ENCODE measurements around the gene HTR3D.
"Not testable (repeated sequence)": the region's sequence is repeated elsewhere in the genome, so short reads cannot be mapped to it uniquely, and the experiment has no call there.

HTR3D gene

GRCh38 chr3:184003187-184003967 lies 28.2 kb upstream of the HTR3D start:
- Histone ChIP-seq H3K9me3 (ENCODE audit: control insufficient read depth in 5 of 5, low read length in 5 of 5) (no peaks in the 10 kb centered on the region), H3K4me3 (ENCODE audit: low read depth in 1 of 5, low read length in 5 of 5) (no peak overlapping the region), H3K4me1 (ENCODE audit: control insufficient read depth in 5 of 5, insufficient read depth in 5 of 5, low read length in 5 of 5) (peaks cover 4 to 32% (median 25%) of the 10 kb centered on the region in 5 donors), H3K27ac (ENCODE audit: low read depth, low read length) (no peak overlapping the region), H3K27me3 (ENCODE audit: control insufficient read depth in 5 of 5, insufficient read depth in 4 of 5, low read length in 5 of 5) (no peaks in the 10 kb centered on the region), H3K9ac (ENCODE audit: low read length in 5 of 5) (peak overlapping the region in 1 of 5 donors; percentile 35), H3K36me3 (ENCODE audit: control insufficient read depth in 5 of 5, insufficient read depth in 5 of 5, low read length in 5 of 5) (no peaks in the 10 kb centered on the region)

GRCh38 chr3:184004476-184004875 lies 27.1 kb upstream of the HTR3D start:
- Histone ChIP-seq H3K27me3 (ENCODE audit: control insufficient read depth in 5 of 5, insufficient read depth in 4 of 5, low read length in 5 of 5) (no peaks in the 10 kb centered on the region), H3K27ac (ENCODE audit: low read depth, low read length) (no peak overlapping the region), H3K9me3 (ENCODE audit: control insufficient read depth in 5 of 5, low read length in 5 of 5) (no peaks in the 10 kb centered on the region), H3K36me3 (ENCODE audit: control insufficient read depth in 5 of 5, insufficient read depth in 5 of 5, low read length in 5 of 5) (peaks cover 0 to 5% (median 4%) of the 10 kb centered on the region in 5 donors), H3K4me1 (ENCODE audit: control insufficient read depth in 5 of 5, insufficient read depth in 5 of 5, low read length in 5 of 5) (peaks cover 4 to 32% (median 25%) of the 10 kb centered on the region in 5 donors), H3K4me3 (ENCODE audit: low read depth in 1 of 5, low read length in 5 of 5) (no peak overlapping the region), H3K9ac (ENCODE audit: low read length in 5 of 5) (peak overlapping the region in 1 of 5 donors; percentile 35)

DNA sequence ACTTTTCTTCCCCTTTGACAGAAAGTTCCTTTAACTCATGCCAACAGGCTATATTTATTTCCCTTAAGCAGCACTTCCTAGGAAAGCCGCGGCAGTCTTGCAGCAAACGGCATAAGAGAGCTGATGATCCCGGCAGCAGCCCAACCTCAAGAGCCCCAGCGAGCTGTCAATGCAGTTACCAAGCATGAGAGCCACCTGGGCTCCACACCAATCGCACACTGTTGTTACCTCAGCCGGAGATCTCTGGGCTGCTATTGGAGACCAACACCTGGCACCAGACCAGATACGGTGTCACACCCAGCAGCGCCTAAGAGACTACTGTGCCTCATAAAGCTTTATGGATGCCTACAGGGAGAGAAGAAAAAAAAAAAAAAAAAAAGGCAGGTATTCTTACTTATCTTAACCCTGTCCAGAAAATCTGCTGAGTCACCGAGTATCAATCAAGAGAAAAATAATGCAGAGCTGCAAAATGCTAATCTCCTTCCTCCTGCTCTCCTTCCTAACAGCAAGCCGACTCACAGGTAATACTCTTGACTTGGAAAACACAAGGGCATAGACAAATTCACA lies 25.5 kb upstream of the HTR3D start:
- Histone ChIP-seq H3K4me3 (ENCODE audit: low read depth in 1 of 5, low read length in 5 of 5) (peak overlapping the region; percentile 30 to 64 (median 57)), H3K36me3 (ENCODE audit: control insufficient read depth in 5 of 5, insufficient read depth in 5 of 5, low read length in 5 of 5) (peaks cover 0 to 8% (median 4%) of the 10 kb centered on the region in 5 donors), H3K4me1 (ENCODE audit: control insufficient read depth in 5 of 5, insufficient read depth in 5 of 5, low read length in 5 of 5) (peaks cover 4 to 32% (median 25%) of the 10 kb centered on the region in 5 donors), H3K27ac (ENCODE audit: low read depth, low read length) (no peak overlapping the region), H3K9ac (ENCODE audit: low read length in 5 of 5) (peak overlapping the region in 1 of 5 donors; percentile 45), H3K9me3 (ENCODE audit: control insufficient read depth in 5 of 5, low read length in 5 of 5) (no peaks in the 10 kb centered on the region), H3K27me3 (ENCODE audit: control insufficient read depth in 5 of 5, insufficient read depth in 4 of 5, low read length in 5 of 5) (no peaks in the 10 kb centered on the region)

- H3K27ac ChIP-seq (ENCODE audit: low read depth, low read length); H3K4me3 ChIP-seq (ENCODE audit: low read depth in 1 of 5, low read length in 5 of 5); H3K27me3 ChIP-seq (ENCODE audit: control insufficient read depth in 5 of 5, insufficient read depth in 4 of 5, low read length in 5 of 5); H3K9ac ChIP-seq (ENCODE audit: low read length in 5 of 5); H3K9me3 ChIP-seq (ENCODE audit: control insufficient read depth in 5 of 5, low read length in 5 of 5): not testable (repeated sequence)
- Histone ChIP-seq H3K36me3 (ENCODE audit: control insufficient read depth in 5 of 5, insufficient read depth in 5 of 5, low read length in 5 of 5) (peaks cover 0 to 17% (median 7%) of the 10 kb centered on the region in 5 donors), H3K4me1 (ENCODE audit: control insufficient read depth in 5 of 5, insufficient read depth in 5 of 5, low read length in 5 of 5) (peaks cover 4 to 26% (median 24%) of the 10 kb centered on the region in 5 donors)
These were observed 24.3 kb upstream of the HTR3D start for GRCh38 chr3:184007143-184007813.

DNA sequence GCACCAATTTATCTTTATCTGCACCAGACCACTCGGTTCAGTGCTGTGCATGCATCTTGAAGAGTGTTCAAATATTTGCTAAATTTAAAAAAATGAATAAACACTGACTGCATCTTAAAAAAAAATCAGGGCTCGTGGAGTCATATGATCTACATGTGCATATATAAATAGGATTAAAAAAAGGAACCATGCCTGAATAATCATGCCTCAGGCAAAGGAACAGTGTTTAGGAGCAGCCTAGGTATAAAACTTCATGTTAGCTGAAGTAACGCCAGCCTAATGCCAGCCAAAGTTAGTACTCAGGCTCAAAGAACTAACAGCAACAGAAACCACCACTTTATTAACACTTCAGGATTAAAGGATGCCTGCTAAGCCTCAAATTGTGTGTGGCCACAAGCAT lies 23.4 kb upstream of the HTR3D start:
- no peak overlapping the region for H3K27ac ChIP-seq (ENCODE audit: low read depth, low read length)
- H3K9me3 ChIP-seq (ENCODE audit: control insufficient read depth in 5 of 5, low read length in 5 of 5), result no peaks in the 10 kb centered on the region
- no peaks in the 10 kb centered on the region for H3K27me3 ChIP-seq (ENCODE audit: control insufficient read depth in 5 of 5, insufficient read depth in 4 of 5, low read length in 5 of 5)
- H3K4me3 ChIP-seq (ENCODE audit: low read depth in 1 of 5, low read length in 5 of 5), result no peak overlapping the region
- H3K4me1 ChIP-seq (ENCODE audit: control insufficient read depth in 5 of 5, insufficient read depth in 5 of 5, low read length in 5 of 5), result peaks cover 4 to 26% (median 24%) of the 10 kb centered on the region in 5 donors
- H3K36me3 ChIP-seq (ENCODE audit: control insufficient read depth in 5 of 5, insufficient read depth in 5 of 5, low read length in 5 of 5), result peaks cover 0 to 22% (median 13%) of the 10 kb centered on the region in 5 donors
- H3K9ac ChIP-seq (ENCODE audit: low read length in 5 of 5), result no peak overlapping the region

DNA sequence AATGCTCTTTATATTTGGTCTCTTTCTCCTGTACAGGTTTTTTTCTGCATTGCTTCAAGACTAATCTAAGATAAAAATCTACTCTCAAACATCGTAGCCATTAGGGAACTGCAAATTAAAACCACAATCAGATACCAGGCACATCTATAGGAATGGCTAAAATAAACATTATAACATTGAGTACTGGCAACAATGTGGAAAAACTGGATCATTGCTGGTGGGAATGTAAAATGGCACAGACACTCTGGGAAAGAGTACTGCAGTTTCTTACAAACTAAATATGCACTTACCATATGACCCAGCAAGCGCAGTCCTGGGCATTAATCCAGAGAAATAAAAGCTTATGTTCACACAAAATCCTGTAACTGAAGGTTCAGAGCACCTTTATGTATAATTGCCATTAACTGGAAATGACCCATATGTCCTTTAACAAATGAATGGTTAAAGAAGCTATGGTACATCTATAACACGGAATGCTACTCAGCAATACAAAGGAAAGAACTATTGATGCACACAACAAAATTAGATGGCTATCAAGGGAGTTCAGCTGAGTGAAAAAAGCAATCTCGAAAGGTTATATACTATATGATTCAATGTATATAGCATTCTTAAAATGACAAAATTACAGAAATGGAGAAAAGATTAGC lies 20.2 kb upstream of the HTR3D start:
- H3K9ac ChIP-seq (ENCODE audit: low read length in 5 of 5), result no peak overlapping the region
- no peaks in the 10 kb centered on the region for H3K27me3 ChIP-seq (ENCODE audit: control insufficient read depth in 5 of 5, insufficient read depth in 4 of 5, low read length in 5 of 5)
- peaks cover 3 to 25% (median 17%) of the 10 kb centered on the region in 5 donors for H3K36me3 ChIP-seq (ENCODE audit: control insufficient read depth in 5 of 5, insufficient read depth in 5 of 5, low read length in 5 of 5)
- H3K9me3 ChIP-seq (ENCODE audit: control insufficient read depth in 5 of 5, low read length in 5 of 5), result no peaks in the 10 kb centered on the region
- peaks cover 0 to 12% (median 7%) of the 10 kb centered on the region in 5 donors for H3K4me1 ChIP-seq (ENCODE audit: control insufficient read depth in 5 of 5, insufficient read depth in 5 of 5, low read length in 5 of 5)
- no peak overlapping the region for H3K4me3 ChIP-seq (ENCODE audit: low read depth in 1 of 5, low read length in 5 of 5)
- H3K27ac ChIP-seq (ENCODE audit: low read depth, low read length), result no peak overlapping the region

DNA sequence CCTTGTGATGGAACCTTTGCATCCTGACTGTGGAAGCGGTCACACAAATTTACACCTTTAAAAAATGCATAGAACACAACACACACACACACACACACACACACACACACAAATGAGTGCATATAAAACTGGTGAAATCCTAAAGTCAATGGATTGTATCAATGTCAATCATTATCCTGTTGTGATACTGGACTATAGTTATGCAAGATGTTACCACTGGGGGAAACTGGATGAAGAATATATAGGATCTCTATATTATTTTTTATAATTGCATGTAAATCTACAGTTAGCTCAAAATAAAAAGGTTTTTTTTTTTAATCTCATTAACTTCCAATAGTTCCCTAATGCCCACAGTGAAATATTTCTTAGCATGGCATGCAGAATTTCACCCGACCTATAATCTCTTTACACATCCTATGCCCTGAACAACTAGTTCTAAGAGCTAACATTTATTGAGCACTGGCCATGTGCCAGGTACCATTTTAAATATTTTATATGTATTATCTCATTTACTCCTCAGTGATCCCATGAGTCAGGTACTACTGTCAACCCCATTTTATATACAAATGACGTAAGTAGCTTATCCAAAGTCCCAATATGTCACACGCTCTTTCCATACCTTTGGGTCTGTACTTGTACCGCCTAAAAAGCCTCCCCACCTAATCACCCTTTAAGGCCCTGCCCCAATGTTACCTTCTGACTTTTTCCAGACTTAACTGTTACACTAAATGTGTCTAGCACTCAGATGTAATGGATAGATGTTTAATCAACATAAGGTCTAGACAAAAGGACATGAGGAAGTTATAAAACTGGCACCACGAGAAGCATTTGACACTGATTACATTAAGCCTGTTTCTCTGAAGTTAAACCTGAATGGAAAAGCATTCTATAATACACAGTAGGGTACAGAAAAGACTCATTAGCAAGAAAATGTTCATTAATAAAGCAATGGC lies 19.3 kb upstream of the HTR3D start:
- Histone ChIP-seq H3K27ac (ENCODE audit: low read depth, low read length) (no peak overlapping the region), H3K27me3 (ENCODE audit: control insufficient read depth in 5 of 5, insufficient read depth in 4 of 5, low read length in 5 of 5) (no peaks in the 10 kb centered on the region), H3K4me3 (ENCODE audit: low read depth in 1 of 5, low read length in 5 of 5) (no peak overlapping the region), H3K4me1 (ENCODE audit: control insufficient read depth in 5 of 5, insufficient read depth in 5 of 5, low read length in 5 of 5) (peaks cover 5 to 19% (median 12%) of the 10 kb centered on the region in 5 donors), H3K36me3 (ENCODE audit: control insufficient read depth in 5 of 5, insufficient read depth in 5 of 5, low read length in 5 of 5) (peaks cover 3 to 25% (median 17%) of the 10 kb centered on the region in 5 donors), H3K9ac (ENCODE audit: low read length in 5 of 5) (no peak overlapping the region), H3K9me3 (ENCODE audit: control insufficient read depth in 5 of 5, low read length in 5 of 5) (no peaks in the 10 kb centered on the region)

DNA sequence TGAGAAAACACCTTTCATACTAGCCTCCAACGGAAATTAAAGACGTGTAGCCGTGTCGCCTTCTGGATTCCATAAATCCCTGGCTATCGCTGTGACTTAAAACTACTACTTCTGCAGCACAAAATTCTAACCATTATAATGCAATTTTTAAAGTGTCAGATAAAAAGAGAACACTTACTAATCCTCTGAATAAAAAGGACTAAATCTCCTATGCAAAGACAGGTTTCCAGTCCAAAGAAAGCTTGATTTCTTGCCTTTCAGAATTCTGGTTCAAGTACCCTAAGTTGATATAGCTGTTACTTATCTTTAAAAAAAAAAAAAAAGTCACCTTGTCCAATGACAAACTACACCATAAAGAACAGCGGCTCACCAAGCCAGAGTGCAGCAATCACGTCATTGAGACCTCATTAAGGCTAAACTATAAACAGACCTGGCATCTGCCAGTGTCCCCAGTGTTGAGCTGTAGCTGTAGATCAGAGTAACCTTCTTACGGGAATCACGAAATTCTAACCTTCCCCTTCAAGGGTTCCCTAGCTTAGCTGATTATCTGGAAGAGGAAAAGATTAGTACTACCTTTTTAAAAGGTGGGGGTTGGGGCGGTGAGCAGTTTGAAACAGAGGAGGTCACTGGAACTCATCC lies 16.0 kb upstream of the HTR3D start:
- no peak overlapping the region for H3K9ac ChIP-seq (ENCODE audit: low read length in 5 of 5)

GRCh38 chr3:184016169-184016570 lies 15.4 kb upstream of the HTR3D start:
- no peak overlapping the region for H3K27ac ChIP-seq (ENCODE audit: low read depth, low read length)
- peak overlapping the region in 3 of 5 donors; percentile 97 to 100 (median 97) for H3K4me3 ChIP-seq (ENCODE audit: low read depth in 1 of 5, low read length in 5 of 5)
- peaks cover 8 to 24% (median 17%) of the 10 kb centered on the region in 5 donors for H3K4me1 ChIP-seq (ENCODE audit: control insufficient read depth in 5 of 5, insufficient read depth in 5 of 5, low read length in 5 of 5)
- peaks cover 3 to 17% (median 12%) of the 10 kb centered on the region in 5 donors for H3K36me3 ChIP-seq (ENCODE audit: control insufficient read depth in 5 of 5, insufficient read depth in 5 of 5, low read length in 5 of 5)
- H3K9me3 ChIP-seq (ENCODE audit: control insufficient read depth in 5 of 5, low read length in 5 of 5), result no peaks in the 10 kb centered on the region
- H3K9ac ChIP-seq (ENCODE audit: low read length in 5 of 5), result peak overlapping the region in 1 of 5 donors; percentile 66
- H3K27me3 ChIP-seq (ENCODE audit: control insufficient read depth in 5 of 5, insufficient read depth in 4 of 5, low read length in 5 of 5), result no peaks in the 10 kb centered on the region

More for the DNA sequence above, 16.0 kb upstream of the HTR3D start:
- Histone ChIP-seq H3K9me3 (ENCODE audit: control insufficient read depth in 5 of 5, low read length in 5 of 5) (no peaks in the 10 kb centered on the region), H3K4me3 (ENCODE audit: low read depth in 1 of 5, low read length in 5 of 5) (peak overlapping the region in 1 of 5 donors; percentile 32), H3K27ac (ENCODE audit: low read depth, low read length) (no peak overlapping the region), H3K4me1 (ENCODE audit: control insufficient read depth in 5 of 5, insufficient read depth in 5 of 5, low read length in 5 of 5) (peaks cover 8 to 24% (median 17%) of the 10 kb centered on the region in 5 donors), H3K36me3 (ENCODE audit: control insufficient read depth in 5 of 5, insufficient read depth in 5 of 5, low read length in 5 of 5) (peaks cover 3 to 18% (median 12%) of the 10 kb centered on the region in 5 donors), H3K27me3 (ENCODE audit: control insufficient read depth in 5 of 5, insufficient read depth in 4 of 5, low read length in 5 of 5) (no peaks in the 10 kb centered on the region)
